H9 (cell line): Measurements from ENCODE around the gene TBCEL. TPM values are rescaled to one million over a fixed set of nuclear protein-coding genes. Genes with fewer than 3 reads are reported as not detected.

Experiments used
- DNase-seq: peaks from one replicate; pipeline ENCODE4 v3.0.0-alpha.2; 2017
- H2AFZ ChIP-seq: one replicate; pipeline ENCODE4 v1.6.1; 2013; ENCODE audit warnings: mild to moderate bottlenecking, low read length, control low read depth, moderate library complexity
- H2AK5ac ChIP-seq: 2 replicates; pipeline ENCODE4 v1.6.1; 2013; ENCODE audit warnings: low read length, control low read depth, mixed read lengths; ENCODE audit not compliant: insufficient read length
- H2BK120ac ChIP-seq: one replicate; pipeline ENCODE4 v1.6.1; 2013; ENCODE audit warnings: low read depth, mild to moderate bottlenecking, low read length, control low read depth, inconsistent platforms; ENCODE audit not compliant: poor library complexity, severe bottlenecking
- H2BK12ac ChIP-seq: 2 replicates; pipeline ENCODE4 v1.6.1; 2013; ENCODE audit warnings: low read length, control low read depth, mixed read lengths, low read depth; ENCODE audit not compliant: insufficient read length
- H2BK15ac ChIP-seq: 2 replicates; pipeline ENCODE4 v1.6.1; 2013; ENCODE audit warnings: low read depth, low read length, control low read depth
- H2BK20ac ChIP-seq: one replicate; pipeline ENCODE4 v1.6.1; 2013; ENCODE audit warnings: low read depth, mild to moderate bottlenecking, low read length, control low read depth, inconsistent platforms; ENCODE audit not compliant: poor library complexity, severe bottlenecking
- H2BK5ac ChIP-seq: 2 replicates; pipeline ENCODE4 v1.6.1; 2013; ENCODE audit warnings: low read length, control low read depth, mixed read lengths; ENCODE audit not compliant: insufficient read length
- H3K14ac ChIP-seq: 2 replicates; pipeline ENCODE4 v1.6.1; 2013; ENCODE audit warnings: low read length, control low read depth; ENCODE audit not compliant: insufficient read depth
- H3K18ac ChIP-seq: 2 replicates; pipeline ENCODE4 v1.6.1; 2013; ENCODE audit warnings: low read depth, mild to moderate bottlenecking, mixed read lengths, low read length, control low read depth; ENCODE audit not compliant: insufficient read length
- H3K23ac ChIP-seq: 2 replicates; pipeline ENCODE4 v1.6.1; 2013; ENCODE audit warnings: low read length, control low read depth, mixed read lengths, low read depth; ENCODE audit not compliant: insufficient read length
- H3K23me2 ChIP-seq: 2 replicates; pipeline ENCODE4 v1.6.1; 2013; ENCODE audit warnings: low read depth, mild to moderate bottlenecking, mixed read lengths, low read length, control low read depth; ENCODE audit not compliant: insufficient read length, poor library complexity, severe bottlenecking
- H3K27ac ChIP-seq: 2 replicates; pipeline ENCODE4 v1.5.1; 2013; ENCODE audit warnings: low read length, control low read depth, mixed read lengths, low read depth; ENCODE audit not compliant: insufficient read length
- H3K27me3 ChIP-seq: 2 replicates; pipeline ENCODE4 v1.6.1; 2013; ENCODE audit warnings: low read length, control low read depth, inconsistent platforms; ENCODE audit not compliant: insufficient read depth
- H3K4ac ChIP-seq: 2 replicates; pipeline ENCODE4 v1.6.1; 2013; ENCODE audit warnings: low read depth, mild to moderate bottlenecking, control low read depth, inconsistent platforms, low read length, moderate library complexity
- H3K4me1 ChIP-seq: 2 replicates; pipeline ENCODE4 v1.6.1; 2013; ENCODE audit warnings: low read length, control low read depth, inconsistent platforms; ENCODE audit not compliant: insufficient read depth
- H3K4me2 ChIP-seq: 2 replicates; pipeline ENCODE4 v1.6.1; 2013; ENCODE audit warnings: low read length, control low read depth, mixed read lengths; ENCODE audit not compliant: insufficient read length, insufficient read depth
- H3K56ac ChIP-seq: 2 replicates; pipeline ENCODE4 v1.6.1; 2013; ENCODE audit warnings: low read depth, mild to moderate bottlenecking, mixed read lengths, low read length, control low read depth; ENCODE audit not compliant: insufficient read length
- H3K79me1 ChIP-seq: 2 replicates; pipeline ENCODE4 v1.6.1; 2013; ENCODE audit warnings: low read depth, mild to moderate bottlenecking, moderate library complexity, low read length, control low read depth, inconsistent platforms; ENCODE audit not compliant: insufficient read depth, poor library complexity, severe bottlenecking
- H3K79me2 ChIP-seq: 2 replicates; pipeline ENCODE4 v1.6.1; 2013; ENCODE audit warnings: low read length, control low read depth, inconsistent platforms; ENCODE audit not compliant: insufficient read depth
- H3K9ac ChIP-seq: 2 replicates; pipeline ENCODE4 v1.6.1; 2013; ENCODE audit warnings: low read length, control low read depth, mixed read lengths; ENCODE audit not compliant: insufficient read length; ENCODE audit errors: extremely low read depth
- H3K9me3 ChIP-seq: one replicate; pipeline ENCODE4 v1.6.1; 2013; ENCODE audit warnings: low read depth, low read length, inconsistent platforms; ENCODE audit not compliant: control insufficient read depth
- H3T11ph ChIP-seq: one replicate; pipeline ENCODE4 v1.6.1; 2013; ENCODE audit warnings: mild to moderate bottlenecking, low read length, control low read depth, inconsistent platforms
- H4K20me1 ChIP-seq: one replicate; pipeline ENCODE4 v1.6.1; 2013; ENCODE audit not compliant: control insufficient read depth, insufficient read length, insufficient read depth
- H4K5ac ChIP-seq: 2 replicates; pipeline ENCODE4 v1.6.1; 2013; ENCODE audit warnings: low read depth, mild to moderate bottlenecking, mixed read lengths, low read length, control low read depth; ENCODE audit not compliant: insufficient read length
- H4K8ac ChIP-seq: replicated peaks from 2 replicates; pipeline ENCODE4 v1.6.1; 2013; ENCODE audit warnings: low read length, control low read depth, mixed read lengths, low read depth; ENCODE audit not compliant: insufficient read length
- H4K91ac ChIP-seq: 2 replicates; pipeline ENCODE4 v1.6.1; 2013; ENCODE audit warnings: low read depth, mild to moderate bottlenecking, moderate library complexity, mixed read lengths, low read length, control low read depth; ENCODE audit not compliant: insufficient read length
- H3K27ac Mint-ChIP-seq, 3 experiments: 2 replicates in 2 of 3; 3 replicates in 1 of 3; pipeline ENCODE4 v1.8.0; 2020 to 2021; ENCODE audit warnings: mixed read lengths in 3 of 3, mild to moderate bottlenecking in 1 of 3, moderate library complexity in 1 of 3
- H3K27me3 Mint-ChIP-seq: 2 replicates; pipeline ENCODE4 v1.8.0; 2021; ENCODE audit warnings: low read depth, mild to moderate bottlenecking, moderate library complexity, mixed read lengths
- H3K36me3 Mint-ChIP-seq, 3 experiments: 2 replicates in 2 of 3; 3 replicates in 1 of 3; pipeline ENCODE4 v1.8.0; 2020 to 2021; ENCODE audit warnings: low read depth in 3 of 3, mixed read lengths in 3 of 3; ENCODE audit not compliant: insufficient read depth in 1 of 3
- H3K4me1 Mint-ChIP-seq, 2 experiments: 2 replicates each; pipeline ENCODE4 v1.8.0; 2020; ENCODE audit warnings: mixed read lengths in 2 of 2
- H3K4me3 Mint-ChIP-seq, 2 experiments: 2 replicates in 1 of 2; 3 replicates in 1 of 2; pipeline ENCODE4 v1.8.0; 2020 to 2021; ENCODE audit warnings: mild to moderate bottlenecking in 2 of 2, mixed read lengths in 2 of 2, moderate library complexity in 1 of 2
- H3K9me3 Mint-ChIP-seq, 2 experiments: 2 replicates in 1 of 2; 3 replicates in 1 of 2; pipeline ENCODE4 v1.8.0; 2020; ENCODE audit warnings: mild to moderate bottlenecking in 2 of 2, mixed read lengths in 2 of 2, moderate library complexity in 1 of 2
- WGBS: extraction: QIAGEN DNeasy Blood & Tissue Kit; methylation state at CpG from one replicate; pipeline ENCODE4 v1.1.7; 2013; ENCODE audit warnings: missing lambda C conversion rate, low lambda C conversion rate, mixed read lengths; ENCODE audit not compliant: insufficient read length; ENCODE audit errors: extremely low coverage; 5-methylcytosine and 5-hydroxymethylcytosine counted together
- total RNA-seq: library from RNA; stranded (reverse); gene quantifications from 2 replicates; pipeline ENCODE4 v1.2.1, GENCODE V29; 2021
- TF ChIP-seq, protein P1 (sequence below): fragments of 200-600 bp; sonication (generic); conservative IDR thresholded peaks from 3 replicates; pipeline ENCODE4 v1.8.0; 2021; ENCODE audit warnings: antibody characterized with exemption, mild to moderate bottlenecking

TBCEL gene
- total RNA-seq, 1 experiment from 2014 or later = 17.3 TPM

DNA sequence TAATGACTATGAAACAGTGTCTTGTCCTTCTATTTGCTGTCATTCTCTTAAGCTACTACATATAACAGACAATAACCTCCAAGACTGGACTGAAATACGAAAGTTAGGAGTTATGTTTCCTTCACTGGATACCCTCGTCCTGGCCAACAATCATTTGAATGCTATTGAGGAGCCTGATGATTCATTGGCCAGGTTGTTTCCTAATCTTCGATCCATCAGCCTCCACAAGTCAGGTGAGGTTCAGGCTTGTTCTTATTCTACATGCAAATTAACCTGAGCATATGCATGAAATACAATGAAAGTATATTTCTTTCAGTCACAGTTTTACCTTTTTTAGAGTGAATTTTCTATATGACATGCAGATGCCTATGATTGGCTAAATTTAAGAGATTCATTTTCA lies 31.2 kb downstream of the TBCEL start:
- Histone ChIP-seq H3K27me3 (no peaks in the 10 kb centered on the region), H3K18ac (no peak overlapping the region), H3K56ac (no peak overlapping the region), H3T11ph (no peak overlapping the region), H2AK5ac (no peak overlapping the region), H3K79me1 (no peaks in the 10 kb centered on the region), H3K23ac (no peak overlapping the region), H4K5ac (no peak overlapping the region), H3K4me1 (no peaks in the 10 kb centered on the region), H4K91ac (no peak overlapping the region), H2AFZ (no peak overlapping the region), H3K14ac (no peak overlapping the region), H2BK20ac (no peak overlapping the region), H3K9me3 (no peaks in the 10 kb centered on the region), H3K4me2 (no peak overlapping the region), H4K8ac (no peak overlapping the region), H2BK5ac (no peak overlapping the region), H3K9ac (no peak overlapping the region), H3K79me2 (no peaks in the 10 kb centered on the region), H4K20me1 (no peaks in the 10 kb centered on the region), H2BK15ac (no peak overlapping the region), H3K27ac (no peak overlapping the region), H3K23me2 (no peaks in the 10 kb centered on the region), H3K4ac (no peak overlapping the region), H2BK120ac (no peak overlapping the region), H2BK12ac (no peak overlapping the region)
- DNase-seq = no peak
- no peak overlapping the region for H3K27ac Mint-ChIP-seq
- H3K4me1 Mint-ChIP-seq = no peaks in the 10 kb centered on the region
- peaks cover 0 to 50% (median 16%) of the 10 kb centered on the region in 3 experiments; a peak in 5 of 7 replicates for H3K36me3 Mint-ChIP-seq
- no peaks in the 10 kb centered on the region for H3K27me3 Mint-ChIP-seq
- H3K4me3 Mint-ChIP-seq = no peak overlapping the region
- TF ChIP-seq, protein P1, sequence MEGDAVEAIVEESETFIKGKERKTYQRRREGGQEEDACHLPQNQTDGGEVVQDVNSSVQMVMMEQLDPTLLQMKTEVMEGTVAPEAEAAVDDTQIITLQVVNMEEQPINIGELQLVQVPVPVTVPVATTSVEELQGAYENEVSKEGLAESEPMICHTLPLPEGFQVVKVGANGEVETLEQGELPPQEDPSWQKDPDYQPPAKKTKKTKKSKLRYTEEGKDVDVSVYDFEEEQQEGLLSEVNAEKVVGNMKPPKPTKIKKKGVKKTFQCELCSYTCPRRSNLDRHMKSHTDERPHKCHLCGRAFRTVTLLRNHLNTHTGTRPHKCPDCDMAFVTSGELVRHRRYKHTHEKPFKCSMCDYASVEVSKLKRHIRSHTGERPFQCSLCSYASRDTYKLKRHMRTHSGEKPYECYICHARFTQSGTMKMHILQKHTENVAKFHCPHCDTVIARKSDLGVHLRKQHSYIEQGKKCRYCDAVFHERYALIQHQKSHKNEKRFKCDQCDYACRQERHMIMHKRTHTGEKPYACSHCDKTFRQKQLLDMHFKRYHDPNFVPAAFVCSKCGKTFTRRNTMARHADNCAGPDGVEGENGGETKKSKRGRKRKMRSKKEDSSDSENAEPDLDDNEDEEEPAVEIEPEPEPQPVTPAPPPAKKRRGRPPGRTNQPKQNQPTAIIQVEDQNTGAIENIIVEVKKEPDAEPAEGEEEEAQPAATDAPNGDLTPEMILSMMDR = no peak
- WGBS = no CpG with 5 or more reads among the region's 3 CpGs
- H3K9me3 Mint-ChIP-seq = no peaks in the 10 kb centered on the region
